Activated CD8-positive, alpha-beta memory T cell treated with anti-CD3 and anti-CD28 coated beads, Interleukin-2, amount 10 ng/mL, durations not matched to agents 7 days and 5 days (primary cell): ENCODE data around the gene MAP3K12. TPM values are rescaled to one million over a fixed set of nuclear protein-coding genes. Genes with fewer than 3 reads are reported as not detected.

Experiments used
- total RNA-seq, 2 experiments: library from RNA; stranded (reverse); gene quantifications; one replicate each; pipeline ENCODE4 v1.2.3, GENCODE V29; 2021

The MAP3K12 gene
- total RNA-seq, 2 experiments from 2014 or later, result 19.1 to 19.3 TPM

Other genes with a start within 250 kb of the MAP3K12 start
- gene ESPL1, start 231.2 kb downstream of the MAP3K12 start, total RNA-seq, result 100 to 1,000 TPM in 1 of 2 experiments, 10 to 100 TPM in 1; 99.0 to 137 TPM
- gene PFDN5, start 203.9 kb downstream of the MAP3K12 start, total RNA-seq, result 100 to 1,000 TPM; 283 to 298 TPM
- gene MYG1, start 199.8 kb downstream of the MAP3K12 start, total RNA-seq, result 10 to 100 TPM; 51.7 to 65.5 TPM
- 10 to 100 TPM; 60.9 to 61.7 TPM for gene AAAS, start 177.8 kb downstream of the MAP3K12 start, total RNA-seq
- not detected for gene SP7, start 163.1 kb downstream of the MAP3K12 start, total RNA-seq
- 10 to 100 TPM; 68.7 to 71.8 TPM for gene SP1, start 119.3 kb downstream of the MAP3K12 start, total RNA-seq
- gene AMHR2, start 75.6 kb downstream of the MAP3K12 start, total RNA-seq, result not detected
- 100 to 1,000 TPM; 235 to 244 TPM for gene PRR13, start 57.7 kb downstream of the MAP3K12 start, total RNA-seq
- 100 to 1,000 TPM; 721 to 867 TPM for gene PCBP2, start 47.4 kb downstream of the MAP3K12 start, total RNA-seq
- gene TARBP2, start 1.8 kb upstream of the MAP3K12 start, total RNA-seq, result 10 to 100 TPM; 29.7 to 38.7 TPM
- not detected for gene NPFF, start 8.0 kb upstream of the MAP3K12 start, total RNA-seq
- gene ATF7, start 126.9 kb upstream of the MAP3K12 start, total RNA-seq, result 10 to 100 TPM; 24.6 to 33.8 TPM
- gene ATP5MC2, start 176.6 kb upstream of the MAP3K12 start, total RNA-seq, result 100 to 1,000 TPM; 253 to 333 TPM
- 10 to 100 TPM; 39.0 to 40.0 TPM for gene CALCOCO1, start 228.0 kb upstream of the MAP3K12 start, total RNA-seq